DMS53 treated with DMSO at 0.1 percent for 48 hours (cell line): ENCODE measurements around the gene HNRNPH2.

Experiments used
- DNase-seq: peaks from one replicate; lab custom pipeline; 2025; ENCODE audit not compliant: unreplicated experiment; lab: John Stamatoyannopoulos, UW

HNRNPH2 gene

GRCh38 chrX:101450961-101451360 is 42.9 kb downstream of the HNRNPH2 start:
- no peak for DNase-seq

DNA sequence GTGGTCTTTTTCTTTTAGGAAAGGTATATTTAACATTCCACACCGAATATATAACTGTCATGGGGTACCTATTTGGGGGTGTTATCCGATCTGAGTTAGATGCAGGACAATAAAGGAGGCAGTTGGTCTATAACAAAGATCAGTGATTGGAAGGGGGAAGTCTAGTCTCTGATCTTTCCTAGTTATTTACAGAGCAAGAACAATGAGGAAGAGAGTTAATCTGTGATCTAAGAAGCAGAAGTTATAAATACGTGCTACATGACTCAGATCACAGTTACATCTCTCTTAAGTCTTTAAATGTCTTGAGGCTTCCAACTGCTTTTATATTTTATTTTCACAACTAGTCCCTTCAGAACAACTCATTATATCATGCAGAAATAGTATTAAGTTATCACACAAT is 44.0 kb downstream of the HNRNPH2 start:
- no peak for DNase-seq

DNA sequence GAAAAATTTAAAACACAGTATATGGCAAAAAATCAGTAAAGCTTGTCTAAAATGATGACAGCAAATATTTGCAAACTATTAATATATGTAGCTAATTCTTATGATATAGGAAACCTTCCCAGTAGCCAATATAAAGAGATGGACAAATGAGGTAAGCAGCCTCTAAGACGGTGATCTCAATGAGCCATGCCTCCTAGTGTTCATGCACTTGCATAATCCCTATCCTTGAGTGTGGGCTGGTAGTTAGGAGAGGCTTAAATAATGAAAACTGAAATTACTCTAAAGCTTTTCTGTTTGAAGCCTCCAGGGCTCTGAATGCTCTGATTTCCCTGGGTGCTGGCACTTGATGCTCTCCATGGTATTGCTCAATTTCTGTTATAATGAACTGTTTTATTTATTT is 52.6 kb downstream of the HNRNPH2 start:
- DNase-seq = no peak

DNA sequence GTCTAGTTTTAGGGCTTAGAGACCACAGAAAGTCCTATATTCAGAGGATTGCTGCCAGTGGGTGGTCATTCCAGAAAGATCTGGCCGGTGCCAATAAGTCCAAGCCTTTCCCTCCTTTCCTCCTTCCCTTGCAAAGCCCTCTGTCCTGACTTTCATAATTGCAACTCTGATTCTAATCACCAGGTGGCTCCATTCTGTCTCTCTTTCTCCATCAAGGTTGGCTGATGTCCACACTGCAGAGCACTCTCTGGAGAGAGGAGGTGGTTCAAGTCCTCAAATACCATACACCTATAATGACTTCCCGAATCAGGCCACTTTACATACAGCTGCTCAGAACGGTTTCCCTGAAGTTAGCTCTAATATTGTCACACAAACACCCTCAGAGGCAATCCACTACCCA is 54.9 kb downstream of the HNRNPH2 start:
- DNase-seq = peak; percentile 46
